Measurements from ENCODE around the gene IFNLR1. TPM values are rescaled to one million over a fixed set of nuclear protein-coding genes. Genes with fewer than 3 reads are reported as not detected.

Gene IFNLR1
- total RNA-seq, 1 donor from 2014 or later, result 3.1 TPM

GRCh38 chr1:24228311-24228710, 41.2 kb upstream of the IFNLR1 start:
- TF ChIP-seq CTCF (IDR thresholded peaks at IDR 0.05; ENCODE audit: unreplicated experiment), result no peak
- no peak for DNase-seq (ENCODE audit: low spot score)
- H3K4me3 Mint-ChIP-seq (ENCODE audit: unreplicated experiment), result no peak overlapping the region
- no peaks in the 10 kb centered on the region for H3K9me3 Mint-ChIP-seq (ENCODE audit: unreplicated experiment)
- H3K36me3 Mint-ChIP-seq (ENCODE audit: low read depth, unreplicated experiment), result no peaks in the 10 kb centered on the region
- H3K4me1 Mint-ChIP-seq (ENCODE audit: unreplicated experiment), result no peaks in the 10 kb centered on the region
- peaks cover 2% of the 10 kb centered on the region for H3K27me3 Mint-ChIP-seq (ENCODE audit: unreplicated experiment)
- H3K27ac Mint-ChIP-seq (ENCODE audit: unreplicated experiment), result no peak overlapping the region

- DNase-seq (ENCODE audit: low spot score), result no peak
- Mint-ChIP-seq H3K4me1 (ENCODE audit: unreplicated experiment) (no peaks in the 10 kb centered on the region), H3K27me3 (ENCODE audit: unreplicated experiment) (peaks cover 2% of the 10 kb centered on the region), H3K9me3 (ENCODE audit: unreplicated experiment) (no peaks in the 10 kb centered on the region), H3K4me3 (ENCODE audit: unreplicated experiment) (no peak overlapping the region), H3K27ac (ENCODE audit: unreplicated experiment) (no peak overlapping the region), H3K36me3 (ENCODE audit: low read depth, unreplicated experiment) (no peaks in the 10 kb centered on the region)
- TF ChIP-seq CTCF (IDR thresholded peaks at IDR 0.05; ENCODE audit: unreplicated experiment), result no peak
These were observed 39.7 kb upstream of the IFNLR1 start for GRCh38 chr1:24226749-24227148.

GRCh38 chr1:24224761-24225160, 37.7 kb upstream of the IFNLR1 start:
- no peak for DNase-seq (ENCODE audit: low spot score)
- TF ChIP-seq CTCF (IDR thresholded peaks at IDR 0.05; ENCODE audit: unreplicated experiment), result no peak
- Mint-ChIP-seq H3K4me1 (ENCODE audit: unreplicated experiment) (no peaks in the 10 kb centered on the region), H3K27me3 (ENCODE audit: unreplicated experiment) (peaks cover 3% of the 10 kb centered on the region), H3K4me3 (ENCODE audit: unreplicated experiment) (no peak overlapping the region), H3K36me3 (ENCODE audit: low read depth, unreplicated experiment) (no peaks in the 10 kb centered on the region), H3K9me3 (ENCODE audit: unreplicated experiment) (no peaks in the 10 kb centered on the region), H3K27ac (ENCODE audit: unreplicated experiment) (no peak overlapping the region)

GRCh38 chr1:24224086-24224485, 37.0 kb upstream of the IFNLR1 start:
- no peak for DNase-seq (ENCODE audit: low spot score)
- Mint-ChIP-seq H3K36me3 (ENCODE audit: low read depth, unreplicated experiment) (no peaks in the 10 kb centered on the region), H3K27ac (ENCODE audit: unreplicated experiment) (no peak overlapping the region), H3K9me3 (ENCODE audit: unreplicated experiment) (no peaks in the 10 kb centered on the region), H3K4me1 (ENCODE audit: unreplicated experiment) (no peaks in the 10 kb centered on the region), H3K4me3 (ENCODE audit: unreplicated experiment) (no peak overlapping the region), H3K27me3 (ENCODE audit: unreplicated experiment) (peaks cover 3% of the 10 kb centered on the region)
- TF ChIP-seq CTCF (IDR thresholded peaks at IDR 0.05; ENCODE audit: unreplicated experiment), result no peak

GRCh38 chr1:24222793-24223192, 35.7 kb upstream of the IFNLR1 start:
- Mint-ChIP-seq H3K9me3 (ENCODE audit: unreplicated experiment) (no peaks in the 10 kb centered on the region), H3K27me3 (ENCODE audit: unreplicated experiment) (peaks cover 5% of the 10 kb centered on the region), H3K4me1 (ENCODE audit: unreplicated experiment) (no peaks in the 10 kb centered on the region), H3K27ac (ENCODE audit: unreplicated experiment) (no peak overlapping the region), H3K36me3 (ENCODE audit: low read depth, unreplicated experiment) (no peaks in the 10 kb centered on the region), H3K4me3 (ENCODE audit: unreplicated experiment) (no peak overlapping the region)
- no peak for DNase-seq (ENCODE audit: low spot score)
- TF ChIP-seq CTCF (IDR thresholded peaks at IDR 0.05; ENCODE audit: unreplicated experiment), result no peak
